Endometrial microvascular endothelial cells (primary cell): ENCODE data around the gene CCR4. TPM values are rescaled to one million over a fixed set of nuclear protein-coding genes. Genes with fewer than 3 reads are reported as not detected.

Source experiments
- in situ Hi-C: cut with HindIII; loops from 2 replicates; pipeline ENCODE4 v1.10.0; 2017; ENCODE audit warnings: low sequenced_read_pairs, low pct_unique_long_range_greater_than_20kb; ENCODE audit errors: inconsistent ontology term
- total RNA-seq: library from RNA; depleted of rRNA; stranded (reverse); fragments of >200 nt; gene quantifications from one replicate; pipeline ENCODE4 v1.2.3, GENCODE V29; 2015; ENCODE audit errors: inconsistent ontology term

The CCR4 gene
- total RNA-seq, 1 donor from 2014 or later = 5.4 TPM

- in situ Hi-C loops = no loop called here
Measured at GRCh38 chr3:33004205-33004604, 52.8 kb downstream of the CCR4 start.

DNA sequence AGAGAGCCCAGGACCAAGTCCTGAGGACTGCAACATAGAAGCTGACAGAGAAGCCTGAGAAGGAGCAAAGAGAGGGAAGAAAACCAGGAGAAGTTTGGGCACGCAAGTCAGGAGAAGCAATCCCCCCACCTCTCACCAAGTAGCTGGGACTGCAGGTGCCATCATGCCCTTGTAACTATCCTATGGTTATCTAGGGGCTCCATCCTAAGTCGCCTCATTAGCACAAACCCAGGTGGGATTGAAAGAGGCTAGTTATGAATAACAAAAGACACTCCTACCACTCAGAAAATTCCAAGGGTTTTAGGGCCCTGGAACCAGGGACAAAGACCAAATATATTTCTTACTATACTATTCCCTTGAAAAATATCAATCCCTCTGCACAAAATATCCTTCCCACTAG, 53.5 kb downstream of the CCR4 start:
- in situ Hi-C loops = no loop called here

Other genes starting within 250 kb of the CCR4 start
- gene TRIM71, start 133.6 kb upstream of the CCR4 start, total RNA-seq = not detected
- gene GLB1, start 145.5 kb downstream of the CCR4 start, total RNA-seq = 107 TPM
- 8.4 TPM for gene TMPPE, start 145.5 kb downstream of the CCR4 start, total RNA-seq
- 174 TPM for gene CRTAP, start 162.4 kb downstream of the CCR4 start, total RNA-seq